Activated CD4-positive, alpha-beta T cell treated with anti-CD3 and anti-CD28 coated beads for 36 hours (primary cell): ENCODE measurements around the gene C6orf132. TPM values are rescaled to one million over a fixed set of nuclear protein-coding genes. Genes with fewer than 3 reads are reported as not detected.
A peak's percentile ranks its signal among the peaks of the same experiment; 100 is the strongest.
"Not testable (repeated sequence)": the region's sequence is repeated elsewhere in the genome, so short reads cannot be mapped to it uniquely, and the experiment has no call there.

Experiments
- ATAC-seq: fragments of 200-7000 bp; cut with Tn5 transposase; one replicate; pipeline ENCODE4 v1.10.0; 2021; ENCODE audit warnings: mild to moderate bottlenecking, moderate library complexity
- CTCF ChIA-PET: fragments of 350-600 bp; sonication (Branson Sonifier 250); formaldehyde crosslinking; loops from one replicate; lab custom pipeline; 2021; ENCODE audit warnings: antibody characterized with exemption; lab: Charles Lee
- POLR2A ChIA-PET: fragments of 350-600 bp; sonication (Branson Sonifier 250); formaldehyde crosslinking; loops from one replicate; lab custom pipeline; 2021; ENCODE audit warnings: antibody characterized with exemption, inconsistent platforms; lab: Charles Lee
- DNase-seq: peaks from one replicate; pipeline ENCODE4 v3.0.0-alpha.2; 2020
- H3K27ac Mint-ChIP-seq: one replicate; pipeline ENCODE4 v1.8.0; 2021; ENCODE audit warnings: mixed read lengths
- H3K27me3 Mint-ChIP-seq: one replicate; pipeline ENCODE4 v1.8.0; 2021; ENCODE audit warnings: mixed read lengths
- H3K36me3 Mint-ChIP-seq: one replicate; pipeline ENCODE4 v1.8.0; 2021; ENCODE audit warnings: low read depth, mixed read lengths
- H3K4me1 Mint-ChIP-seq: one replicate; pipeline ENCODE4 v1.8.0; 2021; ENCODE audit warnings: mixed read lengths
- H3K4me3 Mint-ChIP-seq: one replicate; pipeline ENCODE4 v1.8.0; 2021; ENCODE audit warnings: mild to moderate bottlenecking, moderate library complexity, mixed read lengths
- H3K9me3 Mint-ChIP-seq: one replicate; pipeline ENCODE4 v1.8.0; 2021; ENCODE audit warnings: low read depth, mixed read lengths
- intact Hi-C, 2 experiments: fragments of 100-400 bp; cut with DNase I in 1 of 2; cut with micrococcal nuclease in 1 of 2; formaldehyde crosslinking; loops; one replicate each; pipeline versions ENCODE4 v1.14.2 to v1.15.1; 2022 to 2024; cut with DNase I, micrococcal nuclease
- total RNA-seq, 2 experiments: library from RNA; stranded (reverse); gene quantifications; one replicate each; pipeline ENCODE4 v1.2.3, GENCODE V29; 2021

C6orf132 gene
- total RNA-seq, 2 experiments from 2014 or later, result 0.14 TPM

DNA sequence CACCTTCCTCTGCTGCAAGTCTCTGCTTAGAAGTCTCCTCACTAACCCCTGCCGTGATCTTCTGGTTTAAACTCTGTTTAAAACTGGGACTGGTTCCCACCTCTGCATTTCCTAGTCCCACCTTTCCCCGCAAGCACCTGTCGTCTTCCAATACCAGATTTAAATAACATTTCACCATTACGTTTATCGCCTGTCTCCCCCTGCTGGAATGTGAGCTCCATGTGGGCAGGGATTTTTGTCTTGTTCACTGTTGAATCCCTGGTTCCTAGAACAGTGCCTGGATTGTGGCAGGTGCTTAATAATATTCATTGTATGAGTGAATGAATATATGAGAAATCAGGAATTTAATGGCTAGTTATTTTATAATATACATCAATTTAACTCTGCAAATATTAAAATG, 33.4 kb upstream of the C6orf132 start:
- Mint-ChIP-seq H3K27ac (no peak overlapping the region), H3K36me3 (no peaks in the 10 kb centered on the region), H3K4me1 (peaks cover 11% of the 10 kb centered on the region), H3K27me3 (peaks cover 5% of the 10 kb centered on the region), H3K9me3 (no peaks in the 10 kb centered on the region), H3K4me3 (no peak overlapping the region)
- CTCF ChIA-PET, result interaction anchor here (0.7 to 1.0 kb wide), 4 partner anchors 34 to 371 kb away, joined by 3 to 7 read pairs (median 4); partner anchors contain the start of gene C6orf132
- DNase-seq, result peak; percentile 21
- no peak for ATAC-seq
- POLR2A ChIA-PET, result no interaction called here
- intact Hi-C loops, result no loop called here

DNA sequence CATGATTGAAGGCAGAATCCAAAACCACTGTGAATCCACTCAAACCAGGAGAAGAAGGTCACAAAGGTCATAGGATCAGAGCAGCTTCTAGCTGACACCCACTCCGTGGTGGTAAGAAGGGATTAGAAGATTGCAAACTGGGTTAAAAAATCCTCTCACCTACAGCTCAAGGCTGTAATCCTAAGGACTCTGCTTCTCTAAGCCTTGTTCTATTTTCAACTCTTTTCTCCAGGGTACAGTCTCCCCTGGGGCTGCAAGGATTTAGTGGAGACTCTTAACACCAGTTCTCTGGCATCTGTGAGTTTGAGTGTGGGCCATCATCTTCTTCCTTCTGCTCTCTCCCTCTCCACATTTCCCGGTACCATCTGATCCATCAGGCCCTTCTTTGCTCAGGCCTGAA, 30.7 kb upstream of the C6orf132 start, which contains the start of gene GUCA1A:
GUCA1A (plus strand) TSS at position 264 of the 400 bp plus-strand sequence. CDS start 250 bp downstream, outside the sequence.
- intact Hi-C loops, result no loop called here
- ATAC-seq (no peak), DNase-seq (no peak)
- CTCF ChIA-PET, result interaction anchor here (0.6 kb wide), 1 partner anchor 72 kb away, joined by 3 read pairs; no protein-coding TSS in a partner anchor
- Mint-ChIP-seq H3K27me3 (no peaks in the 10 kb centered on the region), H3K9me3 (no peaks in the 10 kb centered on the region), H3K36me3 (no peaks in the 10 kb centered on the region), H3K27ac (no peak within 1 kb of the TSS), H3K4me3 (no peak within 1 kb of the TSS), H3K4me1 (no peaks in the 10 kb centered on the region)
- POLR2A ChIA-PET, result no interaction called here

DNA sequence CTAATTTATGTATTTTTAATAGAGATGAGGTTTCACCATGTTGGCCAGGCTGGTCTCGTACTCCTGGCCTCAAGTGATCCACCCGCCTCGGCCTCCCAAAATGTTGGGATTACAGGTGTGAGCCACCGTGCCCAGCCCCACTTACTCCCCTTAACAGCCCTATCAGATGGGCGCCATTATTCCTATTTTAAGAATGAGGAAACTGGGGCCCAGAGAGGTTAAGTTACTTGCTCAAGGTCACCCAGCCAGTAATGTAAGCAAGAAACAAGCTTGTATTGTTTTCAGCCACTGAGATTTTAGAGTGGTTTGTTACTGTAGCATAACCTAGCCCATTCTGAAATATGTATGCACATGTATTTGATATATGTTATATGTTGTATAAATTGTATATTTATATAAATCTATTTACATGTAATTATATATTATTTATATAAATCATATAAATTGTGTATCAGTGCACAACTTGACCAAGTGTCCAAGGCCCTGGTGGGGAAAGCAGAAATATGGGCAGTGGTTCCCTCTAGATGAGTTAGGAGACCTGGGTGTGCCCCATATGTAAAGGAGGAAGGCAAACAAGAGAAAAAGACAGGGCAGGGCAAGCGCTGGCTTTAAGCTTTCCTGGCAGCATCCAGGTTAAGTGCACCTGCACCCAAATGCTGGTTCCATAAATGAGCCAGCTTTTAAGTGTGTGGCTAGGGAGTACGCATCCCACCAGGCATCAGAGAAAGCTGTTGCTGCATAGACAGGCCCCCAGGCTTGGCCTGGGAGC, 29.6 kb upstream of the C6orf132 start:
- no peaks in the 10 kb centered on the region for H3K27me3 Mint-ChIP-seq
- H3K4me1 Mint-ChIP-seq, result no peaks in the 10 kb centered on the region
- intact Hi-C loops, result no loop called here
- ATAC-seq, result no peak
- no peak for DNase-seq
- POLR2A ChIA-PET, result no interaction called here
- H3K27ac Mint-ChIP-seq, result no peak overlapping the region
- no peaks in the 10 kb centered on the region for H3K36me3 Mint-ChIP-seq
- H3K9me3 Mint-ChIP-seq, result no peaks in the 10 kb centered on the region
- CTCF ChIA-PET, result interaction anchor here (0.6 to 1.3 kb wide), 3 partner anchors 34 to 375 kb away, joined by 3 read pairs; no protein-coding TSS in a partner anchor
- H3K4me3 Mint-ChIP-seq, result no peak overlapping the region

DNA sequence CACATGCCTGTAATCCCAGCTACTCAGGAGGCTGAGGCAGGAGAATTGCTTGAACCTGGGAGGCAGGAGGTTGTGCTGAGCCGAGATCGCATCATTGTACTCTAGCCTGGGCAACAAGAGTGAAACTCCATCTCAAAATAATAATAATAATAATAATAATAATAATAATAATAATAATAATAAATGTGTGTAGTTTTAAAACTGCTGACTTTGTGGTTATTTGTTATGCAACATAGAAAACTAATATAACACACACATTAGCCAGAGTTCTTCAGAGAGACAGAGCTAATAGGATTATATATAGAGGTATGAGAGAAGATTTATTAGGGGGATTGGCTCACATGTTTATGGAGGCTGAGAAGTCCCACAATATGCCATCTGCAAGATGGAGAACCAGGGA, 27.4 kb upstream of the C6orf132 start:
- intact Hi-C loops, result loop anchor here in 1 of 2 experiments (5.0 kb wide), 1 partner anchor 62 kb away; no protein-coding TSS in a partner anchor
- POLR2A ChIA-PET, DNase-seq, H3K27ac Mint-ChIP-seq, H3K36me3 Mint-ChIP-seq, H3K27me3 Mint-ChIP-seq, H3K9me3 Mint-ChIP-seq, ATAC-seq, H3K4me1 Mint-ChIP-seq, H3K4me3 Mint-ChIP-seq: not testable (repeated sequence)
- CTCF ChIA-PET, result interaction anchor here (0.9 to 2.4 kb wide), 7 partner anchors 10 to 378 kb away, joined by 3 to 7 read pairs (median 5); no protein-coding TSS in a partner anchor

DNA sequence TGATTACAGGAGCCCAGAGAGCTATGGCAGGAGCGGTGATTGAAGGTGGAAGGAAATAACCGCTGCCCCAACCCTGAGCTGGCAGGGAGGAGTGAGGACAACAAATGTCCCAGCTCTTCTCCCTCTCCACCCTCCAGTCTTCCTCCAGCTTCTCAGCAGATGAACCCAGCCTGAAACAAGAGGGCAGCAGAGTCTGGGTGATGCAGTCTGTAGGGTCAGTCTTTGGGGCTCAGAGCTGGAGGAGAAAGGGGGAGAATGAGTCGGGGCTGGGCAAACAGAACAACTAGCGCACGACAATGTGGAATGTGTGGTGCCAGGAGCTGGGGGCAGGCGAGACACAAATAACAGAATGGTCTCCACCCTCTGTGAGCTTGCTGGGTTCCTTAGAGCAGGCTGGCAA, 26.2 kb upstream of the C6orf132 start:
- Mint-ChIP-seq H3K27ac (no peak overlapping the region), H3K4me1 (peaks cover 2% of the 10 kb centered on the region), H3K9me3 (no peaks in the 10 kb centered on the region), H3K36me3 (no peaks in the 10 kb centered on the region), H3K27me3 (no peaks in the 10 kb centered on the region), H3K4me3 (no peak overlapping the region)
- DNase-seq (no peak), ATAC-seq (no peak)
- POLR2A ChIA-PET, result interaction anchor here (0.6 kb wide), 1 partner anchor 345 kb away, joined by 7 read pairs; no protein-coding TSS in a partner anchor
- intact Hi-C loops, result loop anchor here in 1 of 2 experiments (5.0 kb wide), 1 partner anchor 61 kb away; no protein-coding TSS in a partner anchor
- CTCF ChIA-PET, result interaction anchor here (0.7 to 2.4 kb wide), 12 partner anchors 10 to 379 kb away, joined by 3 to 7 read pairs (median 4); no protein-coding TSS in a partner anchor

DNA sequence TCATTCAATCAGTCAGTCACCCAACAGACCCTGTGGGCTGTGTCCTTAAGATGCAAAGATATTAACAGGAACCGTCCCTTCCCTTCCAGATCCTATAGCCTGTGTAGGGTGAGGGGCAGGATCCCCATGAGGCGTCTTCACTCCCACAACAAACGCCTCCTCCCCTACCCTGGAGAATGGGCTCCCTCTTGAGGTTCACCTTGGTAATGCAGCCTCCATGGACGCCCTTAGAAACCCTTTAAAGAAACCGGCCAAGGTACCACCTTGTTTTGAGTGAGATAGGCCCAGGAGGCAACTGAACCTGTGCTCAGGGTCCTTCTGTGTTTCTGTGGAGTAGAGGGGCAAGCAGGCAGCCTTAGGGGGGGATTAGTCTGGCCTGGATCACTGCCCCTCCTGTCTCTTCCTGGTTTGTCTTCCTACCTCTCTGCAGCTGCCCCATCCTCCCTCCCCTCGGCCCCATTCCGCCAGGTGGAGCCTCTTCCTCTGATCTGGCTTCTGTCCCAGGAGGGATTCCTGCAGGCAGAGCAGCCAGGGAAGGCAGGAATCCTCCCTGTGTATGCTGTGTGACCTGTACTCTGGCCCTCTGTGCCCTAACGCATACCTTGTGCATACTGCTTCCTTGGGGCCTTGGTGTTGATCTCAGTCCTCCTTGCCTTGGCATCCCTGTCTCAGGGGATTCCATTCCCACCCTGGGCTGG, 24.2 kb upstream of the C6orf132 start:
- no peak overlapping the region for H3K27ac Mint-ChIP-seq
- no peaks in the 10 kb centered on the region for H3K36me3 Mint-ChIP-seq
- DNase-seq (peak; percentile 89), ATAC-seq (peak; percentile 97)
- H3K4me1 Mint-ChIP-seq, result peaks cover 2% of the 10 kb centered on the region
- ChIA-PET POLR2A (interaction anchor here (0.7 kb wide), 1 partner anchor 86 kb away, joined by 4 read pairs; no protein-coding TSS in a partner anchor), CTCF (interaction anchor here (0.5 to 1.7 kb wide), 6 partner anchors 12 to 382 kb away, joined by 3 to 6 read pairs (median 4); no protein-coding TSS in a partner anchor)
- no peak overlapping the region for H3K4me3 Mint-ChIP-seq
- intact Hi-C loops, result loop anchor here (1.0 to 5.0 kb wide), 9 partner anchors 30 to 564 kb away; partner anchors contain the start of gene PRICKLE4 (in 2 of the 2)
- H3K27me3 Mint-ChIP-seq, result peaks cover 2% of the 10 kb centered on the region
- no peaks in the 10 kb centered on the region for H3K9me3 Mint-ChIP-seq

DNA sequence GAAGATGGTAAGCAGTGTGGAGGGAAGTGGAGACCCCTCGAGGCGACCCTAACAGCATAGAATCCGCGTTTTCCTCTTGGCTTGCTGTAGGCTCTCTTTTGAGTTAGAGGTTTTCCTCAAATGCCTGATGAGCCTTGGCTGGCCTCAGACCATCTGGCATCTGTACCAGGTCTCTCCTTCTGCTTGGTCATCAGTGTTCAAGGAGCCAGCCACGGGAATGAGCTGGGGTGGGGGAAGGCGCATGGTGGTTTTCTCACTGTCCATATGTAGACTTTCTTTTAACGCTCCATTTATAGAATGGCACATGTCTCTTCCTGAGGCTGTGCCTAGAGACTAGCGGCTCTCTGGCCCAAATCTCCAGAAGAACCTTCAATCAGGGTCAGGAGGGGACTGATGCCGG, 22.6 kb upstream of the C6orf132 start:
- Mint-ChIP-seq H3K4me3 (no peak overlapping the region), H3K27me3 (peaks cover 5% of the 10 kb centered on the region), H3K4me1 (peaks cover 2% of the 10 kb centered on the region), H3K9me3 (no peaks in the 10 kb centered on the region), H3K27ac (no peak overlapping the region), H3K36me3 (no peaks in the 10 kb centered on the region)
- POLR2A ChIA-PET, result no interaction called here
- CTCF ChIA-PET, result interaction anchor here (0.7 to 1.2 kb wide), 7 partner anchors 9 to 378 kb away, joined by 3 to 6 read pairs (median 3); partner anchors contain the start of gene C6orf132
- DNase-seq (no peak), ATAC-seq (no peak)
- intact Hi-C loops, result loop anchor here in 1 of 2 experiments (5.0 kb wide), 1 partner anchor 58 kb away; no protein-coding TSS in a partner anchor

DNA sequence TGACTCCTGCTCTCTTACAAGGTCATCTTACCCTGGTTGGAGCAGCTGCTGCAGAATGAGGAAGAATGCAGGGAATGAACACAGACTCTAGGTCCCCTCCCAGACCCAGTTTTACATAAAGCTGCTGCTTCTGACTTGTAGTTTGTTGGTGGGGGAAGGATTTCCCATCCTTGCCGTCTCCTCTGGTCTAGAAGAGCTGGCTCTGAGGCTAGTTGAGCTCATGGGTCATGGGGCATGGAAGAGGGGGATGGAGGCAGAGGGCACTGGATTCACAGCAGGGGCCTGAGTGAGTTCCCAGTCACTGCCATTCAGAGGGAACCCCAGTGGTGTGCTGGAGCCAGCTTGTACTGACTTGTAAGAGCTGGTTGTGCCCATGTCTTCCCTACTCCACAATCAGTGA, 21.6 kb upstream of the C6orf132 start:
- no peak for DNase-seq
- POLR2A ChIA-PET, result no interaction called here
- no peaks in the 10 kb centered on the region for H3K36me3 Mint-ChIP-seq
- peaks cover 5% of the 10 kb centered on the region for H3K27me3 Mint-ChIP-seq
- H3K27ac Mint-ChIP-seq, result no peak overlapping the region
- CTCF ChIA-PET, result interaction anchor here (0.5 to 1.2 kb wide), 8 partner anchors 26 to 384 kb away, joined by 3 to 4 read pairs (median 3); no protein-coding TSS in a partner anchor
- no peak for ATAC-seq
- intact Hi-C loops, result no loop called here
- H3K4me1 Mint-ChIP-seq, result peaks cover 2% of the 10 kb centered on the region
- H3K9me3 Mint-ChIP-seq, result no peaks in the 10 kb centered on the region
- H3K4me3 Mint-ChIP-seq, result no peak overlapping the region

DNA sequence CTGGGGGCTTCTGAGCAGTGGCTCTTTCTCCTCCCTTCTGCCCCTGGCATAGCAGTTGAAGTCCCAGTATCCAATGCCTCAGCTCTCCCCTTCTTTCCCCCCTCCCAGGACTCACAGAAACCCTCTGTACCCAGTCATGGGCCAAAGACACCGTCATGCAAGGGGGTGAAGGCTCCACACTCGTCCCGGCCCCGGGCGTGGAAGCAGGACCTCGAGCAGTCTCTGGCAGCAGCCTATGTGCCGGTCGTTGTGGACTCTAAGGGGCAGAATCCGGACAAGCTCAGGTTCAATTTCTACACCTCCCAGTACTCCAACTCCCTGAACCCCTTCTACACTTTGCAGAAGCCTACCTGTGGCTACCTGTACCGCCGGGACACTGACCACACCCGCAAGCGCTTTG, 20.4 kb upstream of the C6orf132 start:
- DNase-seq, result no peak
- ChIA-PET CTCF (interaction anchor here (0.6 to 1.2 kb wide), 2 partner anchors 300 to 385 kb away, joined by 3 to 5 read pairs; no protein-coding TSS in a partner anchor), POLR2A (interaction anchor here (0.6 kb wide), 1 partner anchor 91 kb away, joined by 3 read pairs; no protein-coding TSS in a partner anchor)
- peaks cover 5% of the 10 kb centered on the region for H3K27me3 Mint-ChIP-seq
- H3K36me3 Mint-ChIP-seq, result no peaks in the 10 kb centered on the region
- no peak for ATAC-seq
- H3K4me3 Mint-ChIP-seq, result no peak overlapping the region
- intact Hi-C loops, result no loop called here
- H3K4me1 Mint-ChIP-seq, result peaks cover 2% of the 10 kb centered on the region
- no peaks in the 10 kb centered on the region for H3K9me3 Mint-ChIP-seq
- no peak overlapping the region for H3K27ac Mint-ChIP-seq

DNA sequence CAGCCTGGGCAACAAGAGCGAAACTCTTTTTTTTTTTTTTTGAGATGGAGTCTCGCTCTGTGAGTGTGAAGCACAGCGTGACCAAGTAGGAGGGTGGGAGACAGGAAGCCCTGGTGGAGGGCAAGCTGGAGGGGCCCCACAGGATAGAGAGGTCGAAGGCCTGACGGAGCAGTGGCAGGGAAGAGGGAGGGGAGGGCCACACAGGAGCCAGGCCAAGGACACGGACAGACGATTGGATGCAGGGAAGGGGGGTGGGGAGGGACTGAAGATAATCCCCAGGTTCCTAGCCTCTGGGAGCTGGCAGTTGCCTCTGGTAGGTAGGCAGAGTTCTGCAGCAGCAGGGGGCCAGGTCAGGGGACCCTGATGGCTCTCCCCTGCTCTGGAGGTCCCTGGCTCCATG, 20.0 kb upstream of the C6orf132 start:
- Mint-ChIP-seq H3K9me3 (no peaks in the 10 kb centered on the region), H3K27me3 (peaks cover 5% of the 10 kb centered on the region), H3K36me3 (no peaks in the 10 kb centered on the region), H3K4me3 (no peak overlapping the region), H3K27ac (no peak overlapping the region), H3K4me1 (peaks cover 2% of the 10 kb centered on the region)
- ATAC-seq, result no peak
- DNase-seq, result no peak
- intact Hi-C loops, result no loop called here
- ChIA-PET CTCF (interaction anchor here (0.8 to 1.4 kb wide), 2 partner anchors 25 to 328 kb away, joined by 3 to 4 read pairs; no protein-coding TSS in a partner anchor), POLR2A (no interaction called here)
